OCI-LY7 (cell line): ENCODE measurements around the gene TTF2. TPM values are rescaled to one million over a fixed set of nuclear protein-coding genes. Genes with fewer than 3 reads are reported as not detected.

ENCODE experiments used
- BruUV-seq: library from RNA; stranded (reverse); fragments of 400-500 nt; replicated peaks from 2 replicates; lab custom pipeline; 2021; lab: Mats Ljungman, UMichigan
- CTCF ChIA-PET: fragments of 300-600 bp; sonication (Branson Sonifier 250); formaldehyde crosslinking; loops from one replicate; lab custom pipeline; 2022; ENCODE audit warnings: antibody characterized with exemption; ENCODE audit not compliant: unreplicated experiment; lab: Charles Lee
- POLR2A ChIA-PET: fragments of 300-600 bp; sonication (Branson Sonifier 250); formaldehyde crosslinking; loops from one replicate; lab custom pipeline; 2022; ENCODE audit warnings: antibody characterized with exemption; lab: Charles Lee
- DNase-seq: peaks from one replicate; pipeline ENCODE4 v3.0.0-alpha.2; 2015; ENCODE audit warnings: low spot score
- H2AFZ ChIP-seq: fragments of 200-600 bp; sonication (generic), shearing (Covaris generic); 2 replicates; pipeline ENCODE4 v1.6.1; 2014; ENCODE audit warnings: mild to moderate bottlenecking, antibody characterized with exemption, low read length, moderate library complexity
- H3K27ac ChIP-seq: fragments of 200-600 bp; sonication (generic); 2 replicates; pipeline ENCODE4 v1.5.1; 2014; ENCODE audit warnings: mixed run types, low read depth, mild to moderate bottlenecking, moderate library complexity, low read length, inconsistent platforms; ENCODE audit not compliant: poor library complexity, severe bottlenecking
- H3K36me3 ChIP-seq: fragments of 200-600 bp; sonication (generic); 2 replicates; pipeline ENCODE4 v1.6.1; 2014; ENCODE audit warnings: mild to moderate bottlenecking, antibody characterized with exemption, low read length, moderate library complexity, mixed read lengths; ENCODE audit not compliant: insufficient read depth
- H3K4me1 ChIP-seq: fragments of 200-600 bp; sonication (generic); 2 replicates; pipeline ENCODE4 v1.5.1; 2014; ENCODE audit warnings: mild to moderate bottlenecking, low read length; ENCODE audit not compliant: insufficient read depth, poor library complexity, severe bottlenecking
- H3K4me2 ChIP-seq: fragments of 200-600 bp; sonication (generic); 2 replicates; pipeline ENCODE4 v1.6.1; 2014; ENCODE audit warnings: mild to moderate bottlenecking, low read length
- H3K4me3 ChIP-seq: fragments of 200-600 bp; sonication (generic); 2 replicates; pipeline ENCODE4 v1.5.1; 2014; ENCODE audit warnings: mild to moderate bottlenecking, low read depth, low read length; ENCODE audit not compliant: poor library complexity, severe bottlenecking
- H3K79me2 ChIP-seq: fragments of 200-600 bp; sonication (generic); 2 replicates; pipeline ENCODE4 v1.6.1; 2016; ENCODE audit warnings: low read depth, mild to moderate bottlenecking, low read length, moderate library complexity, mixed read lengths; ENCODE audit not compliant: insufficient read depth
- H3K9me2 ChIP-seq: fragments of 200-600 bp; sonication (generic); 2 replicates; pipeline ENCODE4 v1.6.1; 2016; ENCODE audit warnings: mild to moderate bottlenecking, low read length, mixed read lengths; ENCODE audit not compliant: insufficient read depth
- H3K9me3 ChIP-seq: fragments of 200-600 bp; sonication (generic); 2 replicates; pipeline ENCODE4 v1.6.1; 2014; ENCODE audit warnings: mild to moderate bottlenecking, mixed run types, low read length, mixed read lengths
- H4K20me1 ChIP-seq: fragments of 200-600 bp; sonication (generic); 2 replicates; pipeline ENCODE4 v1.6.1; 2014; ENCODE audit warnings: mild to moderate bottlenecking, antibody characterized with exemption, low read length, moderate library complexity, mixed read lengths; ENCODE audit not compliant: insufficient read depth
- CTCF ChIP-seq: fragments of 200-600 bp; sonication (generic); conservative IDR thresholded peaks from 2 replicates; pipeline ENCODE4 v1.5.1; 2014; ENCODE audit warnings: mild to moderate bottlenecking, antibody characterized with exemption, low read length, moderate library complexity, mixed read lengths
- EZH2phosphoT487 ChIP-seq: fragments of 200-600 bp; sonication (generic); IDR thresholded peaks from 2 replicates; pipeline ENCODE4 v1.6.1; 2018; ENCODE audit warnings: low read depth, borderline replicate concordance, mild to moderate bottlenecking, mixed run types, antibody characterized with exemption, low read length, moderate library complexity, mixed read lengths
- intact Hi-C: fragments of 100-400 bp; cut with micrococcal nuclease; formaldehyde crosslinking; loops from one replicate; pipeline ENCODE4 v1.10.0; 2022; ENCODE audit not compliant: unreplicated experiment
- total RNA-seq, 2 experiments: library from RNA; depleted of rRNA in 1 of 2; stranded (reverse); fragments of >200 nt in 1 of 2; shearing (Covaris generic) in 1 of 2; gene quantifications; 2 replicates each; pipeline ENCODE4 v1.2.3, GENCODE V29; 2014 to 2022

Gene TTF2
- total RNA-seq, 2 experiments from 2014 or later = 81.3 to 133 TPM

GRCh38 chr1:117146575-117147340, 86.6 kb downstream of the TTF2 start:
- H4K20me1 ChIP-seq = no peaks in the 10 kb centered on the region
- no peaks in the 10 kb centered on the region for H3K4me1 ChIP-seq
- no peak overlapping the region for H2AFZ ChIP-seq
- BruUV-seq = no TSS peak
- no peak overlapping the region for H3K4me3 ChIP-seq
- peaks cover 2% of the 10 kb centered on the region; the same call in 1 of the 2 replicates for H3K9me3 ChIP-seq
- no peaks in the 10 kb centered on the region for H3K79me2 ChIP-seq
- POLR2A ChIA-PET = interaction anchor here (0.7 kb wide), 1 partner anchor 1109 kb away, joined by 3 read pairs; no protein-coding TSS in a partner anchor
- no peaks in the 10 kb centered on the region for H3K36me3 ChIP-seq
- DNase-seq = no peak
- no peaks in the 10 kb centered on the region for H3K9me2 ChIP-seq
- no peak overlapping the region for H3K4me2 ChIP-seq
- no peak overlapping the region for H3K27ac ChIP-seq
- CTCF ChIA-PET = no interaction called here
- intact Hi-C loops = no loop called here
- TF ChIP-seq EZH2phosphoT487 (no peak), CTCF (no peak)

- intact Hi-C loops = no loop called here
- H3K79me2 ChIP-seq = no peaks in the 10 kb centered on the region
- H3K9me2 ChIP-seq = no peaks in the 10 kb centered on the region
- no peaks in the 10 kb centered on the region for H4K20me1 ChIP-seq
- peaks cover 4% of the 10 kb centered on the region; the same call in 1 of the 2 replicates for H3K9me3 ChIP-seq
- ChIA-PET POLR2A (interaction anchor here (0.7 kb wide), 1 partner anchor 1110 kb away, joined by 3 read pairs; no protein-coding TSS in a partner anchor), CTCF (no interaction called here)
- no TSS peak for BruUV-seq
- no peak overlapping the region for H2AFZ ChIP-seq
- H3K36me3 ChIP-seq = no peaks in the 10 kb centered on the region
- H3K4me3 ChIP-seq = no peak overlapping the region
- no peak overlapping the region for H3K27ac ChIP-seq
- no peak overlapping the region for H3K4me2 ChIP-seq
- TF ChIP-seq EZH2phosphoT487 (no peak), CTCF (no peak)
- H3K4me1 ChIP-seq = no peaks in the 10 kb centered on the region
- DNase-seq = no peak
Measured at GRCh38 chr1:117147341-117147831, 87.3 kb downstream of the TTF2 start.
